Body of pancreas (tissue), 4 donors: ENCODE data around the gene SCN5A. TPM values are rescaled to one million over a fixed set of nuclear protein-coding genes. Genes with fewer than 3 reads are reported as not detected.
A peak's percentile ranks its signal among the peaks of the same experiment; 100 is the strongest.

Source experiments
- ATAC-seq: fragments of 150-250 bp; one replicate; pipeline ENCODE4 v1.9.1; 2016
- DNase-seq, 4 donors: peaks; one replicate each; pipeline ENCODE4 v3.0.0-alpha.2; 2019
- H3K27ac ChIP-seq, 4 donors: fragments of 200-600 bp; sonication (generic); 1 replicate in 3 of 4; 2 replicates in 1 of 4; pipeline versions ENCODE4 v1.5.1 to v1.6.1; 2016 to 2019; ENCODE audit warnings: mild to moderate bottlenecking in 1 of 4, mixed read lengths in 1 of 4, moderate library complexity in 1 of 4
- H3K27me3 ChIP-seq, 2 donors: fragments of 200-600 bp; sonication (generic); one replicate each; pipeline ENCODE4 v1.6.0; 2016; ENCODE audit warnings: mild to moderate bottlenecking in 1 of 2
- H3K36me3 ChIP-seq, 2 donors: fragments of 200-600 bp; sonication (generic); replicated peaks in 1 of 2; 2 replicates each; pipeline ENCODE4 v1.5.1; 2016; ENCODE audit warnings: low read depth in 2 of 2; ENCODE audit not compliant: insufficient read depth in 1 of 2
- H3K4me1 ChIP-seq: fragments of 200-600 bp; sonication (generic); one replicate; pipeline ENCODE4 v1.6.0; 2016
- H3K4me3 ChIP-seq, 2 donors: fragments of 200-600 bp; sonication (generic); 1 replicate in 1 of 2; 2 replicates in 1 of 2; pipeline ENCODE4 v1.5.1; 2016 to 2019
- H3K9me3 ChIP-seq, 3 donors: fragments of 200-600 bp; sonication (generic); 1 replicate in 2 of 3; 2 replicates in 1 of 3; pipeline ENCODE4 v1.5.1; 2016
- POLR2A ChIP-seq, 3 donors: fragments of 450-650 bp; IDR thresholded peaks; one replicate each; pipeline ENCODE4 v1.6.1; 2016; ENCODE audit warnings: antibody characterized with exemption in 3 of 3, mild to moderate bottlenecking in 2 of 3
- WGBS, 2 donors: methylation state at CpG; one replicate each; pipeline ENCODE4 v1.1.5; 2017; 5-methylcytosine and 5-hydroxymethylcytosine counted together
- intact Hi-C: fragments of 100-400 bp; cut with DNase I; formaldehyde crosslinking; loops from one replicate; pipeline ENCODE4 v1.15.1; 2023
- total RNA-seq, 2 donors: library from RNA; depleted of rRNA; stranded (reverse); fragments of >200 nt; gene quantifications; one replicate each; pipeline ENCODE4 v1.1.0, GENCODE V29; 2016
- TF ChIP-seq, protein P1 (sequence below), 7 experiments: fragments of 450-650 bp in 4 of 7; fragments of 200-600 bp in 3 of 7; sonication (generic) in 3 of 7; IDR thresholded peaks; one replicate each; pipeline ENCODE4 v1.5.1; 2016 to 2019; ENCODE audit warnings: antibody characterized with exemption in 7 of 7

SCN5A gene
- total RNA-seq, 2 donors from 2014 or later, result 0.26 TPM; not detected in 1

DNA sequence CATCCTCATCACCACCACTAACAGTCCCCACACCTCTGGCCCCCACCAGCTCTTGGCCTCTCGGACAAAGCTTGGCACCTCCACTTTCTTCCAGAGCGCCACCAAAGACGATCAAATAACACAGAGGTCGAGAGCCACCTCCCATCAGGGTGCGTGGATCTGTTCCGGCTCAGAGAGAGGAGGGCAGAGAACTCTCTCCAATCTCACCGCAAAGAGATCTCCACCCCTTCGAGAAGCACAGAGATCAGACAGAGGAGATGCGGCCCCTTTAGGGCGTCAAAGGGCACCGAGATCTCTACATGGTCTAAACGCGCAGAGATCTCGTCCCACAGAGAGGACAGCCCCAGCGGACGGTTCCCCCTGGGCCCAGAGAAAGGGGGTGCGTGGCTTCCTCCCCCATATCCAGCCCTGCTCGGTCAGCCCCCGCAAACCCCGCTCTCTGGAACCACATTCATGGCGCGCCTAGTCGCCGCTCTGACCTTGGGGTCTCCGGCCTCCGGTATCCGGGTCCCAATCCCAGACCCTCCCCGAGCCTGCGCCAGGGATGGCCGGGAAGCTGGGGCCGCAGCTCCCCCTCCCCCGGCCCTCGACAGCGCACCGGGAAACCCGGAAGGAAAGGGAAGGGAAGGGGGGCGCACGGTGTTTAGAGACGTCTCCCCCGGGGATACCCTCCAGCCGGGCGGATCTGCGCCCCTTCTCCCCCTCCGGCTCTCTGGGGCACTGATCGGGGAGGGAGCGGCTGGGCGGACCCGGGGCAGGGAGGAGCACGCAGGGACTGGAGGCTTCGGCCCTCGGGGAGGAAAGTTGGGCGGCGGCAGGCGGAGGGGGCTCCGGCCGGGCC, 608 bp downstream of the SCN5A start:
- H3K27ac ChIP-seq, result no peak overlapping the region
- TF ChIP-seq, protein P1, sequence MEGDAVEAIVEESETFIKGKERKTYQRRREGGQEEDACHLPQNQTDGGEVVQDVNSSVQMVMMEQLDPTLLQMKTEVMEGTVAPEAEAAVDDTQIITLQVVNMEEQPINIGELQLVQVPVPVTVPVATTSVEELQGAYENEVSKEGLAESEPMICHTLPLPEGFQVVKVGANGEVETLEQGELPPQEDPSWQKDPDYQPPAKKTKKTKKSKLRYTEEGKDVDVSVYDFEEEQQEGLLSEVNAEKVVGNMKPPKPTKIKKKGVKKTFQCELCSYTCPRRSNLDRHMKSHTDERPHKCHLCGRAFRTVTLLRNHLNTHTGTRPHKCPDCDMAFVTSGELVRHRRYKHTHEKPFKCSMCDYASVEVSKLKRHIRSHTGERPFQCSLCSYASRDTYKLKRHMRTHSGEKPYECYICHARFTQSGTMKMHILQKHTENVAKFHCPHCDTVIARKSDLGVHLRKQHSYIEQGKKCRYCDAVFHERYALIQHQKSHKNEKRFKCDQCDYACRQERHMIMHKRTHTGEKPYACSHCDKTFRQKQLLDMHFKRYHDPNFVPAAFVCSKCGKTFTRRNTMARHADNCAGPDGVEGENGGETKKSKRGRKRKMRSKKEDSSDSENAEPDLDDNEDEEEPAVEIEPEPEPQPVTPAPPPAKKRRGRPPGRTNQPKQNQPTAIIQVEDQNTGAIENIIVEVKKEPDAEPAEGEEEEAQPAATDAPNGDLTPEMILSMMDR (IDR thresholded peaks at IDR 0.05), result no peak
- no peak for TF ChIP-seq POLR2A (IDR thresholded peaks at IDR 0.05)
- 9 to 21% methylated on average over 10 to 45 of the region's 56 CpGs for WGBS, 2 donors
- peaks cover 22% of the 10 kb centered on the region for H3K4me1 ChIP-seq
- no peak for DNase-seq
- ATAC-seq, result peak; percentile 8
- H3K9me3 ChIP-seq, result no peaks in the 10 kb centered on the region
- intact Hi-C loops, result no loop called here
- no peak overlapping the region for H3K4me3 ChIP-seq
- H3K27me3 ChIP-seq, result peaks cover 0 to 12% of the 10 kb centered on the region in 2 donors
- H3K36me3 ChIP-seq, result no peaks in the 10 kb centered on the region

DNA sequence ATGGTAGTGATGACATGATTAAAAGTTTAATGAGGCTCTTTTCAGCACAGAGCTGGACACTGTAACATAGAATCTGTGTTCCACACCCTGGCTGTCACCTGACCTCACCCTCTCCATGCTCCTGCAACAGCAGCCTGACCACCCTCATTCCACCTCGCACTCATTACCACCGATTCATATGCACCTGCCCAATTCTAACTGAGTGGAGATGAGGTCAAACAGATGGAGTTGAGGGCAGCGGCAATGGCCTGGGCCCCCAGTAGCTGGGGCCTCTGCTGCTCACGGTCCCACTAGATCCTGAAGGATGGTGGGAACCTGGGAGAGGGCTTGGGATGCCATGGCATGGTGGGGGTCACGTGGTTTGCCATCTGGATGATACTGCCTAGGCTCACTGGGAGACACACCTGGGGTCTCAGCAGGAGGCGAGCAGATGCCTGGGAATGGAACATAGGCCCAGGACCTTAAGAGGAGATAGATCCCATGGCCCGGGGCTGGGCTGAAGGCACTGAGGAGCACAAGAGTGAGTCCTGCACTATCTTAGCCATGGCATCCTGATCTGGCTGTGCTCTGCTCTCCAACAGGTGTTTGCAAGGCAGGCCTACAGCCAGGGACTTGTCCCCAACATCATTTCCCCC, 1.3 kb downstream of the SCN5A start:
- Histone ChIP-seq H3K36me3 (no peaks in the 10 kb centered on the region), H3K27me3 (peaks cover 0 to 12% of the 10 kb centered on the region in 2 donors), H3K4me3 (no peak overlapping the region), H3K4me1 (peaks cover 22% of the 10 kb centered on the region), H3K27ac (no peak overlapping the region), H3K9me3 (no peaks in the 10 kb centered on the region)
- intact Hi-C loops, result no loop called here
- ATAC-seq, result no peak
- TF ChIP-seq, protein P1 (IDR thresholded peaks at IDR 0.05), result no peak
- no peak for TF ChIP-seq POLR2A (IDR thresholded peaks at IDR 0.05)
- 91 to 94% methylated on average over 6 to 7 of the region's 7 CpGs for WGBS, 2 donors
- DNase-seq, result no peak

DNA sequence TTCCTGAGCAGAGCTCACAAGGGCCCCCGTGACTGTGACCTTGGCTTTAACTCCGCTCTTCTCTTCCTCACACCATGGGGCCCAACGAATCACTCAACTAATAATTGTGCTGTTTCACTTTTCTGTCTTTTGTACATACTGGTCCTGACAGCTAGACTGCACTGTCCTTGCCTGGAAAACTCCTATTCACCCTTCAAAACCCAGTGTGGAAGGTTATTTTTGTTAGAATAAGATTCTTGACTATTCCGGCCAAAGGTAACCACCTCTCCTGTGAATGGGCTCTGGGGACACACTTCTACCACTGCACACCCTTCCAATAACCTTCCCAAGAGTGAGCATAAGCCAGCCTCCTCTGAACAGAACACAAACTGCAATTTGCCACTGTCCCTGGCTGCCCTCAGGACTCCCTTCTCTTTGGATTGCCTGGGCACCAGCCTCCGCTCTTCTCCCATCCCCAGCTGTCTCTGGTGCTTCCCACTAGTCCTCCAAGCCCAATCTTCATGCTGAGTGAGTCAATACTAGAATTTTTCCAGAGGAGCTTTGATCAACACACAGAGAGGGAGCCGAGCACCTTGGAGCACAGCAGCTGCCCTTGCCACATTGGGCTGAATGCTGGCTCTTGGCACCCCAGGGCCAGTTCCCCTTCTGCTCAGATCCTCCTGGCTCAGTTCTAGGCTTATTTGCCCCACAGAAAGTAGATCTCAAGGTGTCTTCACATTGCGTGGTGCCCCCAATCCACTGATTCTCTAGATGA, 2.1 kb downstream of the SCN5A start:
- H3K36me3 ChIP-seq, result no peaks in the 10 kb centered on the region
- no peak overlapping the region for H3K27ac ChIP-seq
- 78 to 79% methylated on average over 7 of the region's 7 CpGs for WGBS, 2 donors
- peaks cover 0 to 12% of the 10 kb centered on the region in 2 donors for H3K27me3 ChIP-seq
- TF ChIP-seq POLR2A (IDR thresholded peaks at IDR 0.05), result no peak
- TF ChIP-seq, protein P1 (IDR thresholded peaks at IDR 0.05), result no peak
- intact Hi-C loops, result no loop called here
- H3K4me1 ChIP-seq, result peaks cover 22% of the 10 kb centered on the region
- no peak for DNase-seq
- no peaks in the 10 kb centered on the region for H3K9me3 ChIP-seq
- H3K4me3 ChIP-seq, result no peak overlapping the region
- no peak for ATAC-seq

DNA sequence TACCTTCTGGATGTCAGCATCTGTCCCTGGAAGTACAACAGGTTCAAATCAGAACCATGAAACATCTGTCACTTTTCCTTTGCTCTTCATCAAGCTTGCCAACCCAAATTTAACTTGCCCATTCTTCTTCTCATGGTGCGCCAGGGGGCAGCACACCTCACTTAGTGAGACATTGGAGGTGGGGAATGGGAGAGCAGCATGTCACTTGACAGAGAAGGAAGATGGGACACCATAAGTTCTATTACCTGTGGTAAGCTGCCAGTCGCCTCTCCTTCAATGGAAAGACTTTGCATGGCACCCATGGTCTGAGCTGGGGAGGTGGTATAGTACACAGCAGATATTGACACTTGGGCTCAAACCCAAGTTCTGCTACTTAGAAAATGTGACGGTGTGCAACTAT, 2.9 kb downstream of the SCN5A start:
- WGBS, 2 donors, result 56 to 59% methylated on average over 3 of the region's 3 CpGs
- Histone ChIP-seq H3K9me3 (no peaks in the 10 kb centered on the region), H3K27me3 (peaks cover 0 to 12% of the 10 kb centered on the region in 2 donors), H3K27ac (no peak overlapping the region), H3K36me3 (no peaks in the 10 kb centered on the region), H3K4me1 (peaks cover 22% of the 10 kb centered on the region), H3K4me3 (no peak overlapping the region)
- ATAC-seq (no peak), DNase-seq (peak in 1 of 4 donors; percentile 25)
- intact Hi-C loops, result no loop called here
- TF ChIP-seq, protein P1 (IDR thresholded peaks at IDR 0.05), result peak in 3 of 7 experiments; percentile 21 to 37 (median 36)
- no peak for TF ChIP-seq POLR2A (IDR thresholded peaks at IDR 0.05)
